ENCODE measurements around the gene RRAGD. TPM values are rescaled to one million over a fixed set of nuclear protein-coding genes. Genes with fewer than 3 reads are reported as not detected.
A peak's percentile ranks its signal among the peaks of the same experiment; 100 is the strongest.

Gene RRAGD, protein sequence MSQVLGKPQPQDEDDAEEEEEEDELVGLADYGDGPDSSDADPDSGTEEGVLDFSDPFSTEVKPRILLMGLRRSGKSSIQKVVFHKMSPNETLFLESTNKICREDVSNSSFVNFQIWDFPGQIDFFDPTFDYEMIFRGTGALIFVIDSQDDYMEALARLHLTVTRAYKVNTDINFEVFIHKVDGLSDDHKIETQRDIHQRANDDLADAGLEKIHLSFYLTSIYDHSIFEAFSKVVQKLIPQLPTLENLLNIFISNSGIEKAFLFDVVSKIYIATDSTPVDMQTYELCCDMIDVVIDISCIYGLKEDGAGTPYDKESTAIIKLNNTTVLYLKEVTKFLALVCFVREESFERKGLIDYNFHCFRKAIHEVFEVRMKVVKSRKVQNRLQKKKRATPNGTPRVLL
- 100 to 1,000 TPM; 105 to 148 (median 125) TPM for total RNA-seq
- polyA plus RNA-seq: 100 to 1,000 TPM in 1 of 3 donors, 10 to 100 TPM in 2; 34.8 to 163 (median 70.8) TPM
- long read RNA-seq, donor 1, full-length matches to known transcripts: 96 of 107 reads
- long read RNA-seq, donor 1, partial matches to known transcripts: 4 of 107 reads
- long read RNA-seq, donor 1, other reads (novel, unspliced or antisense): 7 of 107 reads
- long read RNA-seq, donor 2, full-length matches to known transcripts: 232 of 267 reads
- long read RNA-seq, donor 2, partial matches to known transcripts: 3 of 267 reads
- long read RNA-seq, donor 2, other reads (novel, unspliced or antisense): 32 of 267 reads

DNA sequence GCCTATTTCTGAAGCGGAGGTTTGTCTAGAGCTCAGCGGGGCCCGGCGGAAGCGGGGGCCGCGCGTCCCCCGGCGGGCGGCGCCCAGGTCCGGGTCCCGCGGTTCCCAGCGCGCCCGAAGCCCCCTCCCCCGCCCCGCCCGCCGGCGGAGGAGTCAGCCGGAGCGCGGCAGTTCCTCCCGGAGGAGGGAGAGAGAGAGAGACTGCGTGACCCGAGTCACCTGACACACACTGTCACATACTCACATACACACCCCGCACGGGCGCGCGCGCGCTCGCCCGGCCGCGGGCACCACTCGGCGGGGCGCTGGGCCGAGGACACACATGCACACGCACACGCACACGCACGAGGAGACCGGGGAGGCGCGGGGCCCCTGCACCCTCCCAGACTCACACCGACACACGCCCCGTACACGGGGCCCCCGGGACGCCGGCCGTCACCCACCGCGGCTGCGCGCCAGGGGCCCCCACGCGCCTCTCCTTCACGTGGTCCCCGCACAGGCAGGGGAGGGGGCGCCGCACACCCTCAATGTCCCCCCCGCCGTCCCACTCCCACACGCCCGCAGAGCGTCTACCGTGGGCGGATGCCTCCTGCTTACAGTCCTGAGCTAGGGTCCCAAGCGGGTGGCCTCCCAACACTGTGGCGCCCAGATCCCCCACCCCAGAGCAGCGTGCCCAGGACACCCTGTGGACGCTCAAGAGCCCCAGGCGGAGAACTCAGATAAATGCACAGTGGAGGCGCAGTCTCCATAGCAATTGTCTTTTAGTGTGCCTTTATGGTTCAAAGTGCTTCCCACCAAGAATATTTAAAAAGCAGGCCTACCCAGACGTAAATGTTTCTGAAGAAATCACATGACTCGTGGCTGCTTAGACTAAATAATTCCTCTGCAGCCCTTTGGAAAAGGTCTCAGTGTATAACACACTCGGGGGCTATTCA is at the start of gene RRAGD:
RRAGD (minus strand) TSS at position 203 of the 935 bp plus-strand sequence. CDS start 280 bp downstream, outside the sequence.
- 0 to 1% (median 1%) methylated on average over 47 to 84 of the region's 85 CpGs for WGBS, 3 donors
- no peaks in the 10 kb centered on the region for H3K36me3 ChIP-seq (ENCODE audit: insufficient read depth in 1 of 2, low read depth in 1 of 2)
- peak; percentile 73 to 88 for DNase-seq
- peak within 1 kb of the TSS; percentile 99 for H3K27ac ChIP-seq
- no peaks in the 10 kb centered on the region for H3K9me3 ChIP-seq
- peak within 1 kb of the TSS; percentile 90 for H3K4me3 ChIP-seq
- peaks cover 37% of the 10 kb centered on the region for H3K4me1 ChIP-seq
- TF ChIP-seq, protein P1, sequence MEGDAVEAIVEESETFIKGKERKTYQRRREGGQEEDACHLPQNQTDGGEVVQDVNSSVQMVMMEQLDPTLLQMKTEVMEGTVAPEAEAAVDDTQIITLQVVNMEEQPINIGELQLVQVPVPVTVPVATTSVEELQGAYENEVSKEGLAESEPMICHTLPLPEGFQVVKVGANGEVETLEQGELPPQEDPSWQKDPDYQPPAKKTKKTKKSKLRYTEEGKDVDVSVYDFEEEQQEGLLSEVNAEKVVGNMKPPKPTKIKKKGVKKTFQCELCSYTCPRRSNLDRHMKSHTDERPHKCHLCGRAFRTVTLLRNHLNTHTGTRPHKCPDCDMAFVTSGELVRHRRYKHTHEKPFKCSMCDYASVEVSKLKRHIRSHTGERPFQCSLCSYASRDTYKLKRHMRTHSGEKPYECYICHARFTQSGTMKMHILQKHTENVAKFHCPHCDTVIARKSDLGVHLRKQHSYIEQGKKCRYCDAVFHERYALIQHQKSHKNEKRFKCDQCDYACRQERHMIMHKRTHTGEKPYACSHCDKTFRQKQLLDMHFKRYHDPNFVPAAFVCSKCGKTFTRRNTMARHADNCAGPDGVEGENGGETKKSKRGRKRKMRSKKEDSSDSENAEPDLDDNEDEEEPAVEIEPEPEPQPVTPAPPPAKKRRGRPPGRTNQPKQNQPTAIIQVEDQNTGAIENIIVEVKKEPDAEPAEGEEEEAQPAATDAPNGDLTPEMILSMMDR (IDR thresholded peaks at IDR 0.05): no peak
- intact Hi-C loops (cut with DNase I): loop anchor here in 1 of 2 donors (5.0 kb wide), 1 partner anchor 40 kb away; no protein-coding TSS in a partner anchor
- no peaks in the 10 kb centered on the region for H3K27me3 ChIP-seq (ENCODE audit: insufficient read depth in 3 of 3, low read length in 2 of 3)
- peak; percentile 84 to 90 (median 89) for ATAC-seq

DNA sequence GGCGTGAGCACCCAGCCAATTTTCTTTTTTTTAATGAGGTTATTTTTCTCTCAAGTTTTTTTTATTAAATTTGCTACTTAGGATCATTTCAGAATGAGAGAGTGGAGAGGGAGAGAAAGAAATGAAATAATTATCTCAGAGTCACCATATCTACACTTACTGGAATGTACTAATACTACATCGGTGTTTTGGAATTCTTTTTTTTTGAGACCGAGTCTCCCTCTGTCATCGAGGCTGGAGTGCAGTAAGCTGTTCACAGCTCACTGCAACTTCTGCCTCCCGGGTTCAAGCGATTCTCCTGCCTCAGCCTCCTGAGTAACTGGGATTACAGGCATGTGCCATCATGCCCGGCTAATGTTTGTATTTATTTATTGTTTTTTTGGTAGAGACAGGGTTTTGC is 48.6 kb upstream of the RRAGD start:
- 71 to 82% (median 74%) methylated on average over 7 of the region's 7 CpGs for WGBS, 3 donors
- Histone ChIP-seq H3K4me3 (no peak overlapping the region), H3K9me3 (no peaks in the 10 kb centered on the region), H3K4me1 (no peaks in the 10 kb centered on the region), H3K36me3 (ENCODE audit: insufficient read depth in 1 of 2, low read depth in 1 of 2) (no peaks in the 10 kb centered on the region), H3K27me3 (ENCODE audit: insufficient read depth in 3 of 3, low read length in 2 of 3) (no peaks in the 10 kb centered on the region), H3K27ac (no peak overlapping the region)
- TF ChIP-seq, protein P1 (IDR thresholded peaks at IDR 0.05): no peak
- intact Hi-C loops (cut with DNase I): no loop called here
- DNase-seq: no peak
- ATAC-seq: no peak

DNA sequence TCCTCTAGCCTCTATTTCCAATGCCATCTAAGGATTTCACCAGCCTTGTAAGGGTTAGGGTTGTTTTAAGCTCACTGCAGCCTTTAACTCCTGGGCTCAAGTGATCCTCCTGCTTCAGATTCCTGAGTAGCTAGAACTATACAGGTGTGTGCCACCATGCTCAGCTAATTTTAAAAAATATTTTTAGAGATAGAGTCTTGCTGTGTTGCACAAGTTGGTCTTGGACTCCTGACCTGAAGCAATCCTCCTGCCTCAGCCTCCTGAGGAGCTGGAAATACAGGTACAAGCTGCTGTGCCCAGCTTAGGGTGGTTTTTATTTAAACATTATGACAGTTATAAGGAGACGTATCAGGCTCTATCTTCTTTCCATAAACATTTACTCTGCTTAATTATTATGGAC is 47.4 kb upstream of the RRAGD start:
- DNase-seq (no peak), ATAC-seq (no peak)
- Histone ChIP-seq H3K27ac (no peak overlapping the region), H3K4me3 (no peak overlapping the region), H3K36me3 (ENCODE audit: insufficient read depth in 1 of 2, low read depth in 1 of 2) (no peaks in the 10 kb centered on the region), H3K9me3 (no peaks in the 10 kb centered on the region), H3K27me3 (ENCODE audit: insufficient read depth in 3 of 3, low read length in 2 of 3) (no peaks in the 10 kb centered on the region), H3K4me1 (no peaks in the 10 kb centered on the region)
- intact Hi-C loops (cut with DNase I): no loop called here
- WGBS, 3 donors: 88 to 95% (median 94%) methylated on average over 1 of the region's 1 CpG
- TF ChIP-seq, protein P1 (IDR thresholded peaks at IDR 0.05): no peak

DNA sequence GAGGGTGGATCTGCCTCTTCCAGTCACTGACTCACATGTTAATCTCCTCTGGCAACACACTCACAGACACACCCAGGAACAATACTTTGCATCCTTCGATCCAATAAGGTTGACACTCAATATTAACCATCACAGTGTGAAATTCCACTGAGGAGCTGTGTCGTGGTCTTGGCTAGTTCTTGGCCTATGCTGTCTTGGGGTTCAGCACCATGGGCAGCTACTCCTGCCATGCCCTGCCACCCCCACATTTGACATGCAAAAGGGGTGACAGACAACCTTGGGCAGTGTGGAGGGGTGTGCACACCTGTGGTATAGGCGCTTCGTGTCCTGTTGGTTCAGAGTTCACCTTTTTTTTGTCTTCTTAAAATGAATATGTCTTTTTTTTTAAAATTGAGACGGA is 46.6 kb upstream of the RRAGD start:
- Histone ChIP-seq H3K27me3 (ENCODE audit: insufficient read depth in 3 of 3, low read length in 2 of 3) (no peaks in the 10 kb centered on the region), H3K4me1 (no peaks in the 10 kb centered on the region), H3K27ac (no peak overlapping the region), H3K4me3 (no peak overlapping the region), H3K9me3 (no peaks in the 10 kb centered on the region), H3K36me3 (ENCODE audit: insufficient read depth in 1 of 2, low read depth in 1 of 2) (no peaks in the 10 kb centered on the region)
- 73 to 81% (median 78%) methylated on average over 5 of the region's 5 CpGs for WGBS, 3 donors
- ATAC-seq (no peak), DNase-seq (no peak)
- TF ChIP-seq, protein P1 (IDR thresholded peaks at IDR 0.05): no peak
- intact Hi-C loops (cut with DNase I): no loop called here
